OCI-LY7 (cell line): Measurements from ENCODE around the gene SUPT5H. TPM values are rescaled to one million over a fixed set of nuclear protein-coding genes. Genes with fewer than 3 reads are reported as not detected.

Experiments
- BruUV-seq: library from RNA; stranded (reverse); fragments of 400-500 nt; replicated peaks from 2 replicates; lab custom pipeline; 2021; lab: Mats Ljungman, UMichigan
- CTCF ChIA-PET: fragments of 300-600 bp; sonication (Branson Sonifier 250); formaldehyde crosslinking; loops from one replicate; lab custom pipeline; 2022; ENCODE audit warnings: antibody characterized with exemption; ENCODE audit not compliant: unreplicated experiment; lab: Charles Lee
- POLR2A ChIA-PET: fragments of 300-600 bp; sonication (Branson Sonifier 250); formaldehyde crosslinking; loops from one replicate; lab custom pipeline; 2022; ENCODE audit warnings: antibody characterized with exemption; lab: Charles Lee
- DNase-seq: peaks from one replicate; pipeline ENCODE4 v3.0.0-alpha.2; 2015; ENCODE audit warnings: low spot score
- H2AFZ ChIP-seq: fragments of 200-600 bp; sonication (generic), shearing (Covaris generic); 2 replicates; pipeline ENCODE4 v1.6.1; 2014; ENCODE audit warnings: mild to moderate bottlenecking, antibody characterized with exemption, low read length, moderate library complexity
- H3K27ac ChIP-seq: fragments of 200-600 bp; sonication (generic); 2 replicates; pipeline ENCODE4 v1.5.1; 2014; ENCODE audit warnings: mixed run types, low read depth, mild to moderate bottlenecking, moderate library complexity, low read length, inconsistent platforms; ENCODE audit not compliant: poor library complexity, severe bottlenecking
- H3K36me3 ChIP-seq: fragments of 200-600 bp; sonication (generic); 2 replicates; pipeline ENCODE4 v1.6.1; 2014; ENCODE audit warnings: mild to moderate bottlenecking, antibody characterized with exemption, low read length, moderate library complexity, mixed read lengths; ENCODE audit not compliant: insufficient read depth
- H3K4me1 ChIP-seq: fragments of 200-600 bp; sonication (generic); 2 replicates; pipeline ENCODE4 v1.5.1; 2014; ENCODE audit warnings: mild to moderate bottlenecking, low read length; ENCODE audit not compliant: insufficient read depth, poor library complexity, severe bottlenecking
- H3K4me2 ChIP-seq: fragments of 200-600 bp; sonication (generic); 2 replicates; pipeline ENCODE4 v1.6.1; 2014; ENCODE audit warnings: mild to moderate bottlenecking, low read length
- H3K4me3 ChIP-seq: fragments of 200-600 bp; sonication (generic); 2 replicates; pipeline ENCODE4 v1.5.1; 2014; ENCODE audit warnings: mild to moderate bottlenecking, low read depth, low read length; ENCODE audit not compliant: poor library complexity, severe bottlenecking
- H3K79me2 ChIP-seq: fragments of 200-600 bp; sonication (generic); 2 replicates; pipeline ENCODE4 v1.6.1; 2016; ENCODE audit warnings: low read depth, mild to moderate bottlenecking, low read length, moderate library complexity, mixed read lengths; ENCODE audit not compliant: insufficient read depth
- H3K9me2 ChIP-seq: fragments of 200-600 bp; sonication (generic); 2 replicates; pipeline ENCODE4 v1.6.1; 2016; ENCODE audit warnings: mild to moderate bottlenecking, low read length, mixed read lengths; ENCODE audit not compliant: insufficient read depth
- H3K9me3 ChIP-seq: fragments of 200-600 bp; sonication (generic); 2 replicates; pipeline ENCODE4 v1.6.1; 2014; ENCODE audit warnings: mild to moderate bottlenecking, mixed run types, low read length, mixed read lengths
- H4K20me1 ChIP-seq: fragments of 200-600 bp; sonication (generic); 2 replicates; pipeline ENCODE4 v1.6.1; 2014; ENCODE audit warnings: mild to moderate bottlenecking, antibody characterized with exemption, low read length, moderate library complexity, mixed read lengths; ENCODE audit not compliant: insufficient read depth
- CTCF ChIP-seq: fragments of 200-600 bp; sonication (generic); conservative IDR thresholded peaks from 2 replicates; pipeline ENCODE4 v1.5.1; 2014; ENCODE audit warnings: mild to moderate bottlenecking, antibody characterized with exemption, low read length, moderate library complexity, mixed read lengths
- EZH2phosphoT487 ChIP-seq: fragments of 200-600 bp; sonication (generic); IDR thresholded peaks from 2 replicates; pipeline ENCODE4 v1.6.1; 2018; ENCODE audit warnings: low read depth, borderline replicate concordance, mild to moderate bottlenecking, mixed run types, antibody characterized with exemption, low read length, moderate library complexity, mixed read lengths
- intact Hi-C: fragments of 100-400 bp; cut with micrococcal nuclease; formaldehyde crosslinking; loops from one replicate; pipeline ENCODE4 v1.10.0; 2022; ENCODE audit not compliant: unreplicated experiment
- total RNA-seq, 2 experiments: library from RNA; depleted of rRNA in 1 of 2; stranded (reverse); fragments of >200 nt in 1 of 2; shearing (Covaris generic) in 1 of 2; gene quantifications; 2 replicates each; pipeline ENCODE4 v1.2.3, GENCODE V29; 2014 to 2022

SUPT5H gene
- total RNA-seq, 2 experiments from 2014 or later, result 70.1 to 175 TPM

- Histone ChIP-seq H3K27ac (no peak overlapping the region), H3K9me2 (no peaks in the 10 kb centered on the region), H2AFZ (no peak overlapping the region), H3K4me3 (no peak overlapping the region), H3K79me2 (no peaks in the 10 kb centered on the region), H4K20me1 (no peaks in the 10 kb centered on the region), H3K4me2 (no peak overlapping the region; the same call in 1 of the 2 replicates), H3K9me3 (no peaks in the 10 kb centered on the region), H3K36me3 (no peaks in the 10 kb centered on the region), H3K4me1 (peaks cover 14% of the 10 kb centered on the region)
- ChIA-PET POLR2A (interaction anchor here (0.8 to 1.2 kb wide), 2 partner anchors 10 to 73 kb away, joined by 3 to 4 read pairs; no protein-coding TSS in a partner anchor), CTCF (no interaction called here)
- TF ChIP-seq EZH2phosphoT487, result no peak
- no TSS peak for BruUV-seq
- intact Hi-C loops, result no loop called here
- DNase-seq, result no peak
Observed at GRCh38 chr19:39518975-39519374, 73.6 kb downstream of the SUPT5H start.

- Histone ChIP-seq H3K9me3 (no peaks in the 10 kb centered on the region), H3K4me2 (no peak overlapping the region), H2AFZ (no peak overlapping the region; the same call in 1 of the 2 replicates), H3K27ac (no peak overlapping the region), H3K9me2 (no peaks in the 10 kb centered on the region), H3K4me1 (peaks cover 14% of the 10 kb centered on the region), H3K4me3 (no peak overlapping the region), H3K36me3 (no peaks in the 10 kb centered on the region; the same call in 1 of the 2 replicates), H4K20me1 (no peaks in the 10 kb centered on the region), H3K79me2 (no peaks in the 10 kb centered on the region)
- no peak for DNase-seq
- ChIA-PET POLR2A (interaction anchor here (0.8 to 1.6 kb wide), 4 partner anchors 11 to 85 kb away, joined by 3 to 6 read pairs (median 4); partner anchors contain the start of gene RPS16), CTCF (no interaction called here)
- no TSS peak for BruUV-seq
- intact Hi-C loops, result no loop called here
- TF ChIP-seq CTCF (no peak), EZH2phosphoT487 (no peak)
Observed at GRCh38 chr19:39520541-39521484, 75.4 kb downstream of the SUPT5H start.

DNA sequence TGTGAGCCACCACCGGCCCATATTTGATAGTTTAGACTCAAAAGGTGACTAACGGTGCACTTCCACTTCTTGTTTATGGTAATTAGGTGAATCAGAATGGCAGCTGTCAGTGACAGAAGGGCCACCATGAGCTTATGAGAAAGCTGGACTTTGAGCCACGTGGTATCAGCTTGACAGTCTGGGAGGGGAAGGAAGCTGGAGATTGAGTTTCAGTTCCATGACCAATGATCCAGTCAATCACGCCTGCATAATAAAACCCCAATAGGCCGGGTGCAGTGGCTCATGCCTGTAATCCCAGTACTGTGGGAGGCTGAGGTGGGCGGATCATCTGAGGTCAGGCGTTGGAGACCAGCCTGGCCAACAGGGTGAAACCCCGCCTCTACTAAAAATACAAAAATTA lies 79.1 kb downstream of the SUPT5H start:
- peaks cover 8% of the 10 kb centered on the region for H3K4me1 ChIP-seq
- peaks cover 3% of the 10 kb centered on the region; the same call in 1 of the 2 replicates for H3K36me3 ChIP-seq
- no peaks in the 10 kb centered on the region for H3K9me3 ChIP-seq
- H3K79me2 ChIP-seq, result no peaks in the 10 kb centered on the region
- H4K20me1 ChIP-seq, result no peaks in the 10 kb centered on the region
- no peak for TF ChIP-seq CTCF
- TF ChIP-seq EZH2phosphoT487, result no peak
- intact Hi-C loops, result no loop called here
- ChIA-PET CTCF (interaction anchor here (0.9 kb wide), 1 partner anchor 21 kb away, joined by 4 read pairs; no protein-coding TSS in a partner anchor), POLR2A (interaction anchor here (0.6 kb wide), 1 partner anchor 78 kb away, joined by 4 read pairs; no protein-coding TSS in a partner anchor)
- H3K4me2 ChIP-seq, result no peak overlapping the region
- DNase-seq, result no peak
- no TSS peak for BruUV-seq
- H3K9me2 ChIP-seq, result no peaks in the 10 kb centered on the region
- H3K4me3 ChIP-seq, result no peak overlapping the region
- no peak overlapping the region for H3K27ac ChIP-seq
- no peak overlapping the region for H2AFZ ChIP-seq
